IPS-20b (cell line): ENCODE measurements around the gene NPAS3.

ENCODE experiments used
- H3K27ac ChIP-seq: one replicate; pipeline ENCODE4 v1.5.1; 2013; ENCODE audit warnings: low read length
- H3K27me3 ChIP-seq: 2 replicates; pipeline ENCODE4 v1.6.1; 2013; ENCODE audit warnings: mild to moderate bottlenecking, low read length, inconsistent platforms; ENCODE audit not compliant: insufficient read depth
- H3K36me3 ChIP-seq: 2 replicates; pipeline ENCODE4 v1.6.1; 2013; ENCODE audit warnings: low read depth, mild to moderate bottlenecking, inconsistent platforms, low read length, moderate library complexity; ENCODE audit not compliant: insufficient read depth
- H3K4me1 ChIP-seq: 2 replicates; pipeline ENCODE4 v1.6.1; 2013; ENCODE audit warnings: mild to moderate bottlenecking, control low read depth, inconsistent platforms, low read length, moderate library complexity; ENCODE audit not compliant: insufficient read depth
- H3K4me3 ChIP-seq: 2 replicates; pipeline ENCODE4 v1.5.1; 2013; ENCODE audit warnings: mild to moderate bottlenecking, low read length, inconsistent platforms
- H3K9ac ChIP-seq: 2 replicates; pipeline ENCODE4 v1.6.1; 2013; ENCODE audit warnings: low read depth, mild to moderate bottlenecking, inconsistent platforms, low read length, moderate library complexity
- H3K9me3 ChIP-seq: 2 replicates; pipeline ENCODE4 v1.6.1; 2013; ENCODE audit warnings: mild to moderate bottlenecking, low read depth, low read length, inconsistent platforms; ENCODE audit not compliant: insufficient read depth

Gene NPAS3

GRCh38 chr14:33375196-33375595 is 436.5 kb downstream of the NPAS3 start:
- no peaks in the 10 kb centered on the region for H3K4me1 ChIP-seq
- H3K27me3 ChIP-seq: no peaks in the 10 kb centered on the region
- H3K36me3 ChIP-seq: no peaks in the 10 kb centered on the region
- no peak overlapping the region for H3K27ac ChIP-seq
- H3K9me3 ChIP-seq: no peaks in the 10 kb centered on the region
- H3K9ac ChIP-seq: no peak overlapping the region
- no peak overlapping the region for H3K4me3 ChIP-seq

GRCh38 chr14:33375786-33376185 is 437.1 kb downstream of the NPAS3 start:
- Histone ChIP-seq H3K9ac (no peak overlapping the region), H3K9me3 (no peaks in the 10 kb centered on the region), H3K36me3 (no peaks in the 10 kb centered on the region), H3K27me3 (no peaks in the 10 kb centered on the region), H3K4me1 (no peaks in the 10 kb centered on the region), H3K4me3 (no peak overlapping the region), H3K27ac (no peak overlapping the region)

GRCh38 chr14:33376510-33376909 is 437.8 kb downstream of the NPAS3 start:
- Histone ChIP-seq H3K9ac (no peak overlapping the region), H3K27me3 (no peaks in the 10 kb centered on the region), H3K4me1 (no peaks in the 10 kb centered on the region), H3K36me3 (no peaks in the 10 kb centered on the region), H3K4me3 (no peak overlapping the region), H3K9me3 (no peaks in the 10 kb centered on the region), H3K27ac (no peak overlapping the region)

DNA sequence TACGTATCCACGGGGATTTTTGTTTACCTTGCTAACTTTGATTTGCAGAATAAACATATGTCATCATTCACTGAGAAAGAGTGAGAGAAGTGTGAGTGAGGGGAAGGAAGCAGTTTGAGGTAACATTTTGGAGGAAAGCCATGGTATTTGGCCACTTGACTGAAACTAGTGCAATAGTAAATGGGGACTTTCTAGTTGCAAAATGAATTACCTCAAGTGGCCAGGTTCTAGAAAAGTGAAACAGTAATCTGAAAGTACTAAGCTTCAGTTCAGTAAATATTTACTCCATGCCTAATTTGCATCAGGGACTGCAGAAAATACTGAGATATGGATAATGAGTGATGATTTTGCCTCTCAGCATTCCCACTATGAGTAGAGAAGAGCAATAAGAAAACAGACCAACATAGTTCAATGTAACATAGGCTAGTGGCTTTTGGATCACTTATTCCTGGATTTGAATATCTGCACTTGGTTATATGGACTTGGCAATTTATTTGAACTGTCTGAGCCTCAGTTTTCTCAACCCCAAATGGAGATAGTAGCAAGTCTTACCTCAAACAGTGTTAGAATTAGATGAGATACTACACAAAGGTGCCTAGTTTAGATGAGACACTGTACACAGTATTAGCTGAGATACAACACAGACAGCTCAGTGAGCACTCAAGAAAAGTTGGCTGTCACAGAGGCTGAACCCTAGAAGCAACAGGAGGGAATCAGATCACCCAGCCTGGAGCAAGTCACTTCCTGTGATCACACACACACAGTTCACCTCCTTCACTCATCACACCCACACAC is 439.1 kb downstream of the NPAS3 start:
- Histone ChIP-seq H3K4me1 (peaks cover 3% of the 10 kb centered on the region; the same call in 1 of the 2 replicates), H3K9ac (no peak overlapping the region), H3K36me3 (no peaks in the 10 kb centered on the region), H3K9me3 (no peaks in the 10 kb centered on the region), H3K4me3 (no peak overlapping the region), H3K27ac (no peak overlapping the region), H3K27me3 (no peaks in the 10 kb centered on the region)

- Histone ChIP-seq H3K4me1 (peaks cover 3% of the 10 kb centered on the region; the same call in 1 of the 2 replicates), H3K27me3 (no peaks in the 10 kb centered on the region), H3K36me3 (no peaks in the 10 kb centered on the region), H3K9ac (no peak overlapping the region), H3K9me3 (no peaks in the 10 kb centered on the region), H3K27ac (no peak overlapping the region), H3K4me3 (no peak overlapping the region)
These were observed 443.0 kb downstream of the NPAS3 start for GRCh38 chr14:33381717-33382116.

GRCh38 chr14:33386140-33386539 is 447.5 kb downstream of the NPAS3 start:
- Histone ChIP-seq H3K36me3 (no peaks in the 10 kb centered on the region), H3K27ac (no peak overlapping the region), H3K4me1 (peaks cover 3% of the 10 kb centered on the region; the same call in 1 of the 2 replicates)

DNA sequence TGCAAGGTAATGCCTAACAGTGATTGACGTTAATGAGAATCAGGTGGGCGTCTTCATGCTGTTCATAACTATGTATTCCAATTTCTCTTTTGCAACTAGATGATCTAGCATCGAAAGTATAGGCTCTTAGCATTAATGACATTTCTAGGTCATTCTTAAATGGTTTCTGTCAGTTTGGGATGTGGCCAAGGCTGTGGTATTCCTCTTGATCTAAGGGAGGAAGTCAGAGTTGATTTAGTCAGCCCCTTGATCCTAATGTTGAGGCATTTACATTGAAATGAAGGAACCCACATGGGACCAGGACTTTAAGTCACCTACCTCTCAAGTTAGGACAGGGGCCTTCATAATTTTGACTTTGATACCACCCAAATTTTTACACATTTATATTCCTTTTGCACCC is 448.1 kb downstream of the NPAS3 start:
- Histone ChIP-seq H3K4me1 (peaks cover 2% of the 10 kb centered on the region; the same call in 1 of the 2 replicates), H3K36me3 (no peaks in the 10 kb centered on the region), H3K9ac (no peak overlapping the region), H3K27me3 (no peaks in the 10 kb centered on the region), H3K9me3 (no peaks in the 10 kb centered on the region), H3K4me3 (no peak overlapping the region), H3K27ac (no peak overlapping the region)

More at GRCh38 chr14:33386140-33386539, 447.5 kb downstream of the NPAS3 start:
- Histone ChIP-seq H3K9ac (no peak overlapping the region), H3K27me3 (no peaks in the 10 kb centered on the region), H3K4me3 (no peak overlapping the region), H3K9me3 (no peaks in the 10 kb centered on the region)

GRCh38 chr14:33390335-33390734 is 451.7 kb downstream of the NPAS3 start:
- Histone ChIP-seq H3K27me3 (no peaks in the 10 kb centered on the region), H3K4me3 (no peak overlapping the region), H3K36me3 (no peaks in the 10 kb centered on the region), H3K27ac (no peak overlapping the region), H3K9ac (no peak overlapping the region), H3K9me3 (no peaks in the 10 kb centered on the region), H3K4me1 (no peaks in the 10 kb centered on the region)

- no peak overlapping the region for H3K27ac ChIP-seq
- no peaks in the 10 kb centered on the region for H3K4me1 ChIP-seq
- no peak overlapping the region for H3K4me3 ChIP-seq
- no peak overlapping the region for H3K9ac ChIP-seq
- no peaks in the 10 kb centered on the region for H3K36me3 ChIP-seq
- H3K27me3 ChIP-seq: no peaks in the 10 kb centered on the region
- no peaks in the 10 kb centered on the region for H3K9me3 ChIP-seq
These were observed 454.7 kb downstream of the NPAS3 start for GRCh38 chr14:33393231-33393894.

DNA sequence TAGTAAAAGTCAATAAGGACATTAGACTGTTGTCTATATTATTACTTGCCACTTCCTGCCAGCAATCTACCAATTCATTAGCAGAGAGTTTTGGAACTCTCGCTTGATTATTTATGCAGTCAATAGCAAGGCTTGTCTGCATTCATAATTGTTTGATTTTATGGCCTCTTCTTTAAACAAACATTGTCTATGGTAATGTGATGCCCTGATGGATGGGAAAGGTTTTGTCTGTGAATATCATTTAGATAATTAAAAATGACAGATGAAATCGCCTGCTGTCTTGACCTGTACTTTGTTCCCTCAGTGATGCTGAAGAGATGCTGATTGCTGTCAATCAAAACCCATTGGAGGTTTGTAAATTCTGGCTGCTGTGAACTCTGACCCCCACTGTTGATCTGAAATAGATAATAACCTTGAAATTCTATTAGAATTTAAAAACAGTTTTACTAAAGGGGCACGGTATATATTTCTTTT is 455.3 kb downstream of the NPAS3 start:
- Histone ChIP-seq H3K4me1 (no peaks in the 10 kb centered on the region), H3K27ac (no peak overlapping the region), H3K4me3 (no peak overlapping the region), H3K9me3 (no peaks in the 10 kb centered on the region), H3K27me3 (no peaks in the 10 kb centered on the region), H3K36me3 (no peaks in the 10 kb centered on the region), H3K9ac (no peak overlapping the region)

- Histone ChIP-seq H3K9ac (no peak overlapping the region), H3K4me3 (no peak overlapping the region), H3K27me3 (no peaks in the 10 kb centered on the region), H3K27ac (no peak overlapping the region), H3K36me3 (no peaks in the 10 kb centered on the region), H3K4me1 (no peaks in the 10 kb centered on the region), H3K9me3 (peaks cover 52% of the 10 kb centered on the region)
These were observed 462.6 kb downstream of the NPAS3 start for GRCh38 chr14:33401311-33401710.

DNA sequence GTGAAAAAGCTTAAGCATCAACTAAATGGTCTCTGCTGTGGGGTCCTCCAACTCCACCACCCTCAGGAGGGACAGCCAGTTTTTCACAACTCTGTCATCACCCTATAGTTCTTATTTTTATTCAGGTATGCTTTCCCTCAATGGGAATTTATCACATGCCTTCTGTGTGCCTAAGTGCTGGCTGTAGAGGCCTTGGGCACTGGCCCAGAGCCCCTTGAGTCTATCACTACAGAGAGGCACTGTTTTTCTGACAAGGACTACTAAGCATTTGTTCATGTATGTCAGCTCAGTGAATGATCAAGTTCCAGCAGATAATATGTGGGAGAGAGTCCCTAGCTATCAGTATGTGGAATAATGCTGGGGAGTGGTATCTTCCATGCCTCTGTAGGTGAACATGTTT is 463.9 kb downstream of the NPAS3 start:
- Histone ChIP-seq H3K4me1 (no peaks in the 10 kb centered on the region), H3K4me3 (no peak overlapping the region), H3K9me3 (peaks cover 65% of the 10 kb centered on the region), H3K36me3 (no peaks in the 10 kb centered on the region), H3K27ac (no peak overlapping the region), H3K9ac (no peak overlapping the region), H3K27me3 (no peaks in the 10 kb centered on the region)
